HG03280 (cell line): ENCODE data around the gene TNS4.

Experiments used
- ATAC-seq: cut with Tn5 transposase; IDR thresholded peaks from one replicate; pipeline ENCODE4 v1.9.1; 2021; ENCODE audit warnings: mild to moderate bottlenecking, moderate library complexity; ENCODE audit not compliant: unreplicated experiment

The TNS4 gene

DNA sequence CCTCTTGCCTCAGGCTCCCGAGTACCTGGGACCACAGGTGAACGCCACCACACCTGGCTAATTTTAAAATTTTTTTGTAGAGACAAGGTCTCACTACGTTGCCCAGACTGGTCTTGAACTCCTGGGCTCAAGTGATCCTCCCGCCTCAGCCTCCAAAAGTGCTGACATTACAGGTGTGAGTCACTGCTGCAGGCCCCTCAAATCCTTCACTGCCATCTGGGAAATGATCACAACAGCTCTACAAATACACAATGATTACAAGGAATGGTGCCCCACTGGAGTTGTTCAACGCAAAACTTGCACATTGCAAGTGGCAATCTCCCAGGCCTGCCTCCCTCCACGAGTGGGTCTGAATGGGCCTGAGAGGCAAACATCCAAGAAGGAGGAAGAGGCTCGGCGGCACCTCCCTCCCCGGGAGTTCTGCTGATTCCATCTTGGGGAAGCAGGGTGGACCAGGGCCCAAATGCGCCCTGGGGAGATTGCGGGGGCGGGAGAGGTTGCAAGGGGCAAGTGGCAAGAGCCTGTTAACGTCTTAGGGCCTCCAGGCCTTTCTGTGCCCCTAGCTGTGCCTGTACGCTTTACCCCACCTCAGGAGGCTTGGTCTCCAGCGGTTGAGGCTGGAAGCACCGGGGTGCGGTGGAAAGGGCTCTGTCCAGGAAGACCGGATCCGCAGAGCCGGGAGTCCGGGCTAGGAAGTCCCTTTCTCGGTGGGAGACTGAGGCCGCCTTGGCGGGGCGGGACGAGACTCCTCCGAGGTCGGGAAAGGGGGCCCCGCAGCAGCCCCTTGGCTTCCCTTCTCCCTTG is 58.8 kb downstream of the TNS4 start:
- no peak for ATAC-seq

DNA sequence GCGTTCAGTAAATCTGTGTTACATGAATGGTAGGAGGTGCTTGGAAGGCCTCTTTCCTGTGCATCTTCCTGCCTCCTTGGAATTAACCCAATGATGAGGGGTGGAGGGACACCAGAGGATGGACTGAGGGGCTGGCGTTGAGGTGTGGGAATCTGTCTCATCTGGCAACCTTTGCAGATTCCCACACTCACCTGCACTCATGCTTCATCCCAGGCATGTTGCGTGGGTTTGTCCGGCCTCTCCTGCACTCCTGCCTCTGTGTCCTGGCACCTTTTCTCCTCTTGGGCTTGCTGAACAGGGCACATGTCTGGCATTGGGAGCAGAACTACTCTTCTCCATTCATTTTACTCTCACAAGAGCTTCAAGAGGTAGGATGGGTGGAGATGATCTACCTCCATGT is 61.3 kb downstream of the TNS4 start:
- ATAC-seq: no peak

DNA sequence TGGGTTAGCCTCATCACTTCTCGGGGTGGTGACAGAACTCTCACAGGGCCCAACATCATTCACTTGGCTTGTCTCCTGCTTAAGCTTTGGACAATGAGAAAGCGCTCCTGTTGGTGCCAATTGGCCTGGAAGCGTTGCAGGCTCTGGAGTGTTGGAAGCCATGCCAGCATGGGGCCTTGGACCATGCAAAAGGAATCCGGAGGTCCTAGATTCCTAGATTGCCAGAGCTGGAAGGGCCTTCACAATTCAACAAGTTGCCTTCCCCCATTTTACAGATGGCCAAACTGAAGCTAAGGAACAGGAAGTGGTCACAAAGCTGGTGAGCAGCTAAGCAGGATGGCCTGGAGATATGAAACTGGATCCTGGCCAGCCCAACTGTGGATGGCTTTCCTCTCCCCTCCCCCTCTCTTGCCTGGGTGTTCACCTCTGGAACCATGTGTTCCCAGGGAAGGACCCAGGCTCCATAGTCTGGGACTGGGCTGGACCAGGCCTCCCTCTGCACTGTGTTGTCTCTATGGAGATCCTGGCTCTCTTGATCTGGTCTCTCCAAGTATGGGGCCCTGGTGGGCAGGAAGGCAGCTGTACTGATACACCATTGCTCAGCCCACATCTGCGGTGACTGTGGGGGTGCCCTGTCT is 64.2 kb downstream of the TNS4 start:
- ATAC-seq: no peak

DNA sequence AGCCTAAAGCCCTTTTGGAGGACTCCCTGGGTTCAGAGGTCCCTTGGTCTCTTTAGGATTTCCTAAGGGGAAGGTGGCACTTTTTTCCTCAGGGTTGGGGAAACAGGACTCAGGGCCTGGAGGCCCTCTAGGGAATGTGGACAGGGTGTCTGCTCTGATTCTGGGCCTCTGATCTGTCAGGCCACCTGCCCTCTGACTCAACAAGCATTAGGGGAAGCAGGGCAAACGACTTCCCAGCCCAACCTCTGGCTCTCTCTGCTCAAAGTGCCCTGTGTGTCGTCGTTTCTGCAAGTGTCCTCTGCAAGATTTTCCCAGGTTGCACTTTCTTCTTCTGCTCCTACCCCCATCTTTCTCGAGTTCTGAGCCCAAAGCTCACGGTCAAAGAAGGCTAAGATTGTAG is 64.8 kb downstream of the TNS4 start:
- no peak for ATAC-seq

DNA sequence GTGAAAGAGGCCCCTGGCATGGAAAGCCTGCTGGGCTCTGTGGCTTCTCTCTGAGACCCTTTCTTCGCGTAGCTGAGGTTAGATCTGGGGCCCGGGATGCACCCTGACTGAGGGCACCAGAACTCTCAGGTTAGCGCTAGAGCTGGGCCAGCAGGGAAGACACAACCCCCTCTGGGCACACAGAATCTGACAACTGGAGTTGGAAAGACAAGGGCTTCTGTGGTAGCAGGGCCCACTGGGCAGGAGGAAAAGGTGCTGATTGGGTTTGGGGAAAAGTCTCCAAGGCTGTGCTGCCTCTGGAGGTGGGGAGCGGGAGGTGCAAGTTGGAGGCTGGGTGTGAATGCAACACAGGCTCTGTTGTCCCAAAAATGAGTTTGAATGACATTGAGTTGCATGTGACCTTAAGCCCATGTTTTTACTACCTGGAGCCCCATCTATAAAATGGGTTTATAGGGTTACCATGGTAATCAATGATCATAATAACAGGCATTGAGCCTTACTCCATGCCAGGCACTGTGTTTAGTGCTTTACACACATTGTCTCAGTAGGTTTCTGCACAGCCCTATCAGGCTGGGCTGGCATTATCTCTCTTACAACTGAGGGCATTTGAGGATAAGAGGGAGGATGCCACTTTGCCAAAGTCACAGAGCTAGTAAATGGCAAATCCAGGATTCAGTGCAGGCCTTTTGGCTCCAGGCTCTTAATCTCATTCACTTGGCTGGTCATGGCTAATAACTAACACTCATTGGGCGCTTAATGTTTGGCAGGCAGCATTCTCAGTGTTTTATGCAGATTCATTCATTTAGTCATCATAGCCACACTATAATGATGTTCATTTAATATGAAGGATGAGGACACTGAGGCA is 67.6 kb downstream of the TNS4 start:
- no peak for ATAC-seq

DNA sequence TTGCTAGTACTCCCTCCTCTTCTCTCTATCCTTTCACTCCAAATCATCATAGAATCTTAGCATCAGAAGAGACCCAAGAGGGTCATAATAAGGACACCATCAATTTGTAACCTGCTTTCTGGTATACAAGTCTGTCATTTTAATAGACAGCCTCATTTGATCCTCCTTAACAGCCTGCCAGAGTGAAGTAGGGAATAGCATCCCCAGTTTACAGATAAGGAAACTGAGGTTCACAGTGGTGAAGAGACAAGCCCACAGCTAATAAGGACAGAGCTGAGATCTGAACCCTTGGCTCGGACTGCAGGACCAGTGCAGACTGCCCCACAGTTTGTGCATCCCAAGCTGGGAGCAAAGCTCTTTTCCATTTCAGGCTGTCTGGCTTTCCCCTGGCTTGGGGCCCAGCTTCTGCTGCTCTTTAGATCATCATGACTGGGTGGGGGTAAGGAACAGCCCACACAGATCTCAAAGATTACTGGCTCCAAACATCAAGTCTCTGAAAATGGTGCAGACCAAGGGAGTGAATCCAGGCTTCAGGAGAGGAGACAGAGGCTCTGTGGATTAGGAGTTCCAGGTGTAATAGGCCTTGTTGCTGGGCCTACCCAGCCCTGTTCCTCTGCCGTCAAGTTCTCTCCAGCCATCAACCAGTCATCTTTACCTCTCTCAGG is 68.4 kb downstream of the TNS4 start:
- ATAC-seq: no peak

DNA sequence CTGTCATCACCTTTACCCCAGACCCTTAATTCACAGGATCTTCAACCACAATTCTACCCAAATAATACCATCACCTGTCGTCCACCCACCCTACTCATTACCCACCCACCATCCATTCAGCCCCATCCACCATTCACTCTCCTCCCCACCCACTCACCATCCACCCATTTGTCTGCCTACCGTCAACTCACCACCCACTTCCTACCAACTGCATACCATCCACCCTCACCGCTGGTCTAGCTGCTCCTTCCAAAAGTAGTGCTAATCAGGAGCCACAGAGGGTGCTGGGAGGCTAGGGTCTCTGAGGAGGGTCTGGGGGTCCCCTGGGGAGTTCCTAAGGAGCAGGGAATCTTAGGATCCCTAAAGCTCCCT is 70.2 kb downstream of the TNS4 start:
- no peak for ATAC-seq

DNA sequence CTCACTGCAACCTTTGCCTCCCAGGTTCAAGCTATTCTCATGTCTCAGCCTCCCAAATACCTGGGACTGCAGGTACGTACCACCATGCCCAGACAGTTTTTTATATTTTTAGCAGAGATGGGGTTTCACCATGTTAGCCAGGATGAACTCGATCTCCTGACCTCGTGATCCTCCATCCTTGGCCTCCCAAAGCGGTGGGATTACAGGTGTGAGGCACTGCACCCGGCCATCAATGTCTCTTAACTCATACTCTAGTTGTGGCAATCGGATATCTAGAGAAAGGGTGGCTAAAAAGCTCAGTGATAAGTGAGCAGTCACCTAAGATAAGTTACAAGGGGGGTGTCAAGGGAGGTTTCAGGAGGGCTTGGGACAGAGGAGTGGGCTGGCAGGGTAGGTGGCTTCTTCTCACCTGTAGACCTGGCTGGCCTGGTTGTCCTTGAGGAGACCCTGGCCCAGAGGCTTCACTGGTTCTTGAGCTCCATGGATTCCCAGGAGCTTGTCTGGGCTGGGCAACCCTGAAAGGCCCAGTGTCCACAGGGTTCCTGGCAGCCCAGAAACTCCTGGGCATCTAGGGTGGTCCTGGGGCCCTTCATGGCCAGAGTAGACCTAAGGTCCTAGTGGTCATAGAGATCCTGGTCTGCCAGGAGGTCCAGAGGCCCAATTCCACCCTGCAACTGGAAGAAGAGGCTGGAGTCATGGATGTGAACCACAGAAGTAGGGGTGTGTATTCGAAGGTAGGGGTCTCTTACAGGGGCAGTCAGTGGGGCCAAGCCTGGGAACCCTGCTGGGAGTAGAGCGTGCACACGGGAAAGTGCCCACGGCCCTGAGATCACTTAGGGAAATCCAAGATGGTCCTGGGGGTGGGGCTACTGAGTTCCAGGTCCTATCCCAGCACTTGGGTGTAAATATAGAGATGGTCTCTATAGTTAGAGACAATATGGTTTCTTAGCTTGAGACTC is 70.9 kb downstream of the TNS4 start:
- no peak for ATAC-seq

DNA sequence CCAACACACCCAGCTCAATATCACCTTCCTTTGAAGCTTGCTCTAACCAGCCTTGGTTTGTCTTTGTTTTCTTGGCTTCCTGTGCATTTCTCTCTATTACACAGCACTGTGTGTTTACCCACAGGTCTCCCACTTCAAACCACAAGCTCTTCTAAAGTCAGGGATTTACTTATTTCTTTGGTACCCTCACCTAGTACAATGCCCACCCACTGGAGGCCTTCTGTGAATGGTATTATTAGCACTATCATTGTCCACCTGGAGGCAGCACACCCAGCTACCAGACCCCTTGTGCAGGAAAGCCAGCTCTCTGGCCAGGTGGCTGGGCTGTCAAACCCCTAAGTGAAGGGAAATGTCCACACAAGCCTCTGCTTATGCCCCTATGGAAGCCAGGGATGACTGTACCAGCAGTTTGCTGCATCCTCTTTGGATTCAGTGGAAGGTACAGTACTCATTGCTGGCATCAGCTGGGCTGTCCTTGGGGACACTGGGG is 74.4 kb downstream of the TNS4 start:
- no peak for ATAC-seq
